ENCODE measurements around the gene ZXDC. TPM values are rescaled to one million over a fixed set of nuclear protein-coding genes. Genes with fewer than 3 reads are reported as not detected.

Gene ZXDC
- total RNA-seq, 2 donors from 2014 or later, result 53.5 to 55.0 TPM

- ATAC-seq (ENCODE audit: insufficient number of reproducible peaks, low FRiP score, low read depth) (no peak), DNase-seq (ENCODE audit: low spot score) (no peak)
- Histone ChIP-seq H3K27ac (no peak overlapping the region), H3K4me1 (ENCODE audit: control insufficient read depth in 1 of 2, low read depth in 2 of 2) (no peaks in the 10 kb centered on the region), H3K4me3 (no peak overlapping the region), H3K27me3 (replicated peaks; ENCODE audit: insufficient read depth) (no peaks in the 10 kb centered on the region), H3K9me3 (no peaks in the 10 kb centered on the region), H3K36me3 (no peaks in the 10 kb centered on the region)
- TF ChIP-seq, protein P1, sequence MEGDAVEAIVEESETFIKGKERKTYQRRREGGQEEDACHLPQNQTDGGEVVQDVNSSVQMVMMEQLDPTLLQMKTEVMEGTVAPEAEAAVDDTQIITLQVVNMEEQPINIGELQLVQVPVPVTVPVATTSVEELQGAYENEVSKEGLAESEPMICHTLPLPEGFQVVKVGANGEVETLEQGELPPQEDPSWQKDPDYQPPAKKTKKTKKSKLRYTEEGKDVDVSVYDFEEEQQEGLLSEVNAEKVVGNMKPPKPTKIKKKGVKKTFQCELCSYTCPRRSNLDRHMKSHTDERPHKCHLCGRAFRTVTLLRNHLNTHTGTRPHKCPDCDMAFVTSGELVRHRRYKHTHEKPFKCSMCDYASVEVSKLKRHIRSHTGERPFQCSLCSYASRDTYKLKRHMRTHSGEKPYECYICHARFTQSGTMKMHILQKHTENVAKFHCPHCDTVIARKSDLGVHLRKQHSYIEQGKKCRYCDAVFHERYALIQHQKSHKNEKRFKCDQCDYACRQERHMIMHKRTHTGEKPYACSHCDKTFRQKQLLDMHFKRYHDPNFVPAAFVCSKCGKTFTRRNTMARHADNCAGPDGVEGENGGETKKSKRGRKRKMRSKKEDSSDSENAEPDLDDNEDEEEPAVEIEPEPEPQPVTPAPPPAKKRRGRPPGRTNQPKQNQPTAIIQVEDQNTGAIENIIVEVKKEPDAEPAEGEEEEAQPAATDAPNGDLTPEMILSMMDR (IDR thresholded peaks at IDR 0.05), result no peak
Observed at GRCh38 chr3:126418661-126419131, 57.0 kb downstream of the ZXDC start.

DNA sequence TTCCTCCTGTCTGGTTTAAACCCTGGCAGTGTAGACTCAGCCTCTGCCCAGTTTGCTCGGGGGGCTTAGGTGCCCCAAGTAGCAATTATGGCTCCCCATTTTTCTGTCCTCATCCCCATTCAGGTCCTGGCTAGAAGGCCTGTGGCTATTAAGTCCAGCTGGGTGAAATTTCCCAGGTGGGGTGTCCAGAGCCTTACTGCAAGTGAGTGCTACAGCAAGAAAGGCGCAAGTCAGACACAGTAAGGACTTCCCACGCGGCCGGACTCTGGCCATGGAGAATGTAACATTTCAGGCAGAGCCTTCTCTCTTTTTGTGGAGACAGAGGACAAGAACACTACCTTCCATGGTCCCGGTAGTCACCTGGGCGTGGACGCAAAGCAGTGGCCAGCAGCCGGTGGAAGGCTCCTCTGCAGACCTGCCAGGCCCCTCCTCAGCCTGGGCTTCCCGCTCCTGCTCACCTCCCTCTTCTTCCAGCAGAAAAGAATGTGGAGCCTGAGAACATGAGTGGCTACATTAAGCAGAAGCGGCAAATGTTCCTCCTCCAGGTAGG lies 57.6 kb downstream of the ZXDC start:
- Histone ChIP-seq H3K9me3 (no peaks in the 10 kb centered on the region), H3K27ac (no peak overlapping the region), H3K4me3 (no peak overlapping the region), H3K27me3 (replicated peaks; ENCODE audit: insufficient read depth) (no peaks in the 10 kb centered on the region), H3K36me3 (no peaks in the 10 kb centered on the region), H3K4me1 (ENCODE audit: control insufficient read depth in 1 of 2, low read depth in 2 of 2) (no peaks in the 10 kb centered on the region)
- DNase-seq (ENCODE audit: low spot score), result no peak
- TF ChIP-seq, protein P1 (IDR thresholded peaks at IDR 0.05), result no peak
- no peak for ATAC-seq (ENCODE audit: insufficient number of reproducible peaks, low FRiP score, low read depth)

GRCh38 chr3:126417515-126417914 lies 58.2 kb downstream of the ZXDC start:
- no peaks in the 10 kb centered on the region for H3K27me3 ChIP-seq (replicated peaks; ENCODE audit: insufficient read depth)
- TF ChIP-seq, protein P1 (IDR thresholded peaks at IDR 0.05), result no peak
- no peak overlapping the region for H3K4me3 ChIP-seq
- H3K36me3 ChIP-seq, result no peaks in the 10 kb centered on the region
- H3K4me1 ChIP-seq (ENCODE audit: control insufficient read depth in 1 of 2, low read depth in 2 of 2), result no peaks in the 10 kb centered on the region
- no peak for ATAC-seq (ENCODE audit: insufficient number of reproducible peaks, low FRiP score, low read depth)
- no peak for DNase-seq (ENCODE audit: low spot score)
- no peak overlapping the region for H3K27ac ChIP-seq
- H3K9me3 ChIP-seq, result no peaks in the 10 kb centered on the region

DNA sequence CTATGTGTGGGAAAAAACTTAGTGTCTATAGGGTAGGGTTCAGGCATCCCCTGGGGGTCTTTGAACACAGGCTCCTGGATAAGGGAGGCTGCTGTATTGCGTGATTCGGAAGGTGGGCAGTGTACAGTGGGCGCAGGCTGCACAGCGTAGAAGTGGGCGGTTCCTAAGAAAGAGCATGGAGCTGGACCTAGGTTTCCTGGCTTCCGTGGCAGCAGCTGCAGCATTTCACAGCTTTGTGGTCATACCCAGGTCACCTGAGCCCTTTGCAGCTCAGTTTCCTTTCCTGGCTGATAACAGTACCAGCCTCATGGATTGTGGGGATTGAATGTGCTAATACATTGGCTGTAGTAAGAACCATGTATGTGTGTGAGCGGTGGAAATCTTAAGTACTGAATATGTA lies 58.7 kb downstream of the ZXDC start:
- no peak for ATAC-seq (ENCODE audit: insufficient number of reproducible peaks, low FRiP score, low read depth)
- Histone ChIP-seq H3K36me3 (no peaks in the 10 kb centered on the region), H3K27me3 (replicated peaks; ENCODE audit: insufficient read depth) (no peaks in the 10 kb centered on the region), H3K4me3 (no peak overlapping the region), H3K27ac (no peak overlapping the region), H3K9me3 (no peaks in the 10 kb centered on the region), H3K4me1 (ENCODE audit: control insufficient read depth in 1 of 2, low read depth in 2 of 2) (no peaks in the 10 kb centered on the region)
- DNase-seq (ENCODE audit: low spot score), result no peak
- TF ChIP-seq, protein P1 (IDR thresholded peaks at IDR 0.05), result no peak

DNA sequence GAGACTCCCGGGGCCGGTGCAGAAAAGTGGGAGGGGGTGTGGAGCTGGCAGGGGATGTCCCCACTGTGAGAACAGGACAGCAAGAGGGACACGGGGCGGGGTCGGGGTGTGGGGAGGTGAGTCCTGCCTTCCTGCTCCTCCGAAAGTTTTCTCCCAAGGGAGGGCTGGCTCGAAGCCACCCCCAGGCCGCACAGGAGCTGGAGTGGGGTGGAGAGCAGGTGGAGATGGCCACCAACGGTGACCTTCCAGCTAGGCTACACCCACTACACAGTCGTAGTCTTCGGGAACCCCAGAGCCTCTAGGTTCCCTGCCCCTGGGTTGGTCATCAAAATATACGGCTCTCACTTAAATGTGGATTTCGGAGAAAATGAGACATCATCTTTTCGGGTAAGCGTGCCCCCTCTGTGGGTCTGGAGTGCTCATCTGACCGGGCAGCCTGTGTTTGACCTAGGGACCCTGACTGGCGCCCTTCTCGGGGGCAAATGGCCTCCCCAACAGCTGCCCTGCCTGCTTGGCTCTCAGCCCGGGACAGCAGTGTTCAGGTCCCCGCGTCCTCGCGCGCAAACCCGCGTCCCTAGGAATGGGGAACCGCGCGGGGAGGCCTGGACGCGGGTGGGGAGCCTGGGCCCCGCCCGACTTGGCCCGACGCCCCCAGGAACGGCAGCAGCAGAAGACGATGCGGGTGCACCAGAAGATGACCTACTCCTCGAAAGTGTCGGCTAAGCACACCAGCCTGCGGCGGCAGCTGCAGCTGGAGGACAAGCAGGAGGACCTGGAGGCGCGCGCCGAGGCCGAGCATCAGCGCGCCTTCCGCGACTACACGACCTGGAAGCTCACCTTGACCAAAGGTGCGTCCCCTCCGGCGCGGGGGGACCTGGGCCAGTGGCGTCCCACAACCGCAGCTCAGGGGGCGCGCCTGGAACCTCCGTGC lies 59.8 kb downstream of the ZXDC start:
- Histone ChIP-seq H3K27me3 (replicated peaks; ENCODE audit: insufficient read depth) (no peaks in the 10 kb centered on the region), H3K36me3 (no peaks in the 10 kb centered on the region), H3K4me3 (no peak overlapping the region), H3K9me3 (no peaks in the 10 kb centered on the region), H3K27ac (no peak overlapping the region), H3K4me1 (ENCODE audit: control insufficient read depth in 1 of 2, low read depth in 2 of 2) (no peaks in the 10 kb centered on the region)
- no peak for ATAC-seq (ENCODE audit: insufficient number of reproducible peaks, low FRiP score, low read depth)
- DNase-seq (ENCODE audit: low spot score), result no peak
- TF ChIP-seq, protein P1 (IDR thresholded peaks at IDR 0.05), result no peak

All from thoracic aorta (tissue), 2 donors.